HFFc6 (cell line): Measurements from ENCODE around the gene VPS51. TPM values are rescaled to one million over a fixed set of nuclear protein-coding genes. Genes with fewer than 3 reads are reported as not detected.

ENCODE experiments used
- DNase-seq: peaks from one replicate; pipeline ENCODE4 v3.0.0-alpha.2; 2018
- H3K27ac Mint-ChIP-seq: 2 replicates; pipeline ENCODE4 v1.8.0; 2020; ENCODE audit warnings: mild to moderate bottlenecking, mixed read lengths
- H3K27me3 Mint-ChIP-seq: 2 replicates; pipeline ENCODE4 v1.8.0; 2021; ENCODE audit warnings: mild to moderate bottlenecking, moderate library complexity, mixed read lengths; ENCODE audit not compliant: insufficient read depth
- H3K36me3 Mint-ChIP-seq: 2 replicates; pipeline ENCODE4 v1.8.0; 2021; ENCODE audit warnings: low read depth, mixed read lengths
- H3K4me1 Mint-ChIP-seq: 2 replicates; pipeline ENCODE4 v1.8.0; 2020; ENCODE audit warnings: low read depth, mixed read lengths
- H3K4me3 Mint-ChIP-seq: 2 replicates; pipeline ENCODE4 v1.8.0; 2020; ENCODE audit warnings: mild to moderate bottlenecking, moderate library complexity, mixed read lengths
- H3K9me3 Mint-ChIP-seq: 2 replicates; pipeline ENCODE4 v1.8.0; 2020; ENCODE audit warnings: mild to moderate bottlenecking, mixed read lengths
- CTCF ChIP-seq: fragments of 200-600 bp; sonication (generic); IDR thresholded peaks from 2 replicates; pipeline ENCODE4 v1.5.0; 2021; ENCODE audit warnings: antibody characterized with exemption, mild to moderate bottlenecking
- total RNA-seq, 6 experiments: library from RNA; stranded (reverse); fragmentation: NEBNext Ultra II Directional; extraction: Animal tissue kit (Norgen Biotek cat#: 25700); gene quantifications; 2 replicates in 1 of 6; 3 replicates in 5 of 6; pipeline ENCODE4 v1.2.3, GENCODE V29; 2021

VPS51 gene
- total RNA-seq, 6 experiments from 2014 or later, result 61.2 to 90.1 (median 79.4) TPM

- TF ChIP-seq CTCF, result no peak
Observed at GRCh38 chr11:65121865-65122696, 26.1 kb downstream of the VPS51 start, which contains the start of the genes FAU and MRPL49. TSS of gene FAU (minus strand) at chr11:65122134. CDS start at chr11:65121813, 321 bp downstream. TSS of gene MRPL49 (plus strand) at chr11:65122321. CDS start at chr11:65122347, 26 bp downstream.

GRCh38 chr11:65124480-65125196, 28.6 kb downstream of the VPS51 start:
- H3K36me3 Mint-ChIP-seq, result peaks cover 22% of the 10 kb centered on the region
- H3K9me3 Mint-ChIP-seq, result no peaks in the 10 kb centered on the region
- peaks cover 25% of the 10 kb centered on the region for H3K4me1 Mint-ChIP-seq
- peak overlapping the region; percentile 44 for H3K4me3 Mint-ChIP-seq
- H3K27me3 Mint-ChIP-seq, result no peaks in the 10 kb centered on the region; the same call in 1 of the 2 replicates
- H3K27ac Mint-ChIP-seq, result no peak overlapping the region
- no peak for TF ChIP-seq CTCF
- DNase-seq, result no peak

More at GRCh38 chr11:65121865-65122696, 26.1 kb downstream of the VPS51 start, which contains the start of the genes FAU and MRPL49:
- peak within 1 kb of the TSS; percentile 100 for H3K4me3 Mint-ChIP-seq
- DNase-seq, result peak; percentile 96
- peaks cover 37% of the 10 kb centered on the region for H3K4me1 Mint-ChIP-seq
- no peaks in the 10 kb centered on the region for H3K9me3 Mint-ChIP-seq
- peak within 1 kb of the TSS; percentile 97 for H3K27ac Mint-ChIP-seq
- H3K27me3 Mint-ChIP-seq, result no peaks in the 10 kb centered on the region; the same call in none of the 2 replicates
- H3K36me3 Mint-ChIP-seq, result peaks cover 35% of the 10 kb centered on the region

- Mint-ChIP-seq H3K4me1 (peaks cover 25% of the 10 kb centered on the region), H3K9me3 (no peaks in the 10 kb centered on the region), H3K4me3 (no peak overlapping the region), H3K36me3 (peaks cover 22% of the 10 kb centered on the region), H3K27ac (no peak overlapping the region), H3K27me3 (no peaks in the 10 kb centered on the region; the same call in 1 of the 2 replicates)
- TF ChIP-seq CTCF, result no peak
- no peak for DNase-seq
Observed at GRCh38 chr11:65125197-65126056, 29.4 kb downstream of the VPS51 start.

GRCh38 chr11:65126624-65127274, 30.7 kb downstream of the VPS51 start:
- H3K27ac Mint-ChIP-seq, result peak overlapping the region; percentile 27; the same call in 1 of the 2 replicates
- H3K4me3 Mint-ChIP-seq, result no peak overlapping the region
- no peaks in the 10 kb centered on the region; the same call in 1 of the 2 replicates for H3K27me3 Mint-ChIP-seq
- H3K9me3 Mint-ChIP-seq, result no peaks in the 10 kb centered on the region
- DNase-seq, result no peak
- H3K36me3 Mint-ChIP-seq, result peaks cover 19% of the 10 kb centered on the region
- TF ChIP-seq CTCF, result no peak
- H3K4me1 Mint-ChIP-seq, result peaks cover 17% of the 10 kb centered on the region
